ENCODE results near the gene SEPTIN3. TPM values are rescaled to one million over a fixed set of nuclear protein-coding genes. Genes with fewer than 3 reads are reported as not detected.

The SEPTIN3 gene
- total and polyA plus RNA-seq, 2 of the 8 experiments (the other 6 are each of a cell fraction or from before 2014, with no cell fraction given): 38.9 to 52.9 TPM

GRCh38 chr22:41949297-41949965 is 19.8 kb upstream of the SEPTIN3 start:
- no peak overlapping the region for H4K8ac ChIP-seq (ENCODE audit: extremely low read depth, insufficient read depth, low read length)
- FAIRE-seq (no peak), DNase-seq (ENCODE audit: low read depth in 1 of 2, low spot score in 2 of 2) (no peak)
- no peak overlapping the region for H2BK5ac ChIP-seq (ENCODE audit: low read depth, low read length)
- no peak overlapping the region for H3K23ac ChIP-seq (ENCODE audit: insufficient read length)
- peaks cover 7 to 20% (median 11%) of the 10 kb centered on the region in 4 experiments for H3K4me1 ChIP-seq (replicated peaks in 1 of 4; ENCODE audit: control insufficient read depth in 3 of 4, insufficient read depth in 4 of 4, low read length in 3 of 4)
- H4K5ac ChIP-seq (ENCODE audit: insufficient read length, low read depth, low read length): no peak overlapping the region
- H2BK12ac ChIP-seq (ENCODE audit: low read depth, low read length): no peak overlapping the region
- H3K4me3 ChIP-seq (ENCODE audit: extremely low read depth in 1 of 4, insufficient read depth in 2 of 4, low read depth in 3 of 4, low read length in 4 of 4): no peak overlapping the region
- H3K9me3 ChIP-seq (ENCODE audit: insufficient read depth in 2 of 2, low read depth in 1 of 2, low read length in 1 of 2): no peaks in the 10 kb centered on the region
- no peak overlapping the region for H2BK120ac ChIP-seq (replicated peaks; ENCODE audit: low read depth, low read length)
- no peak overlapping the region for H3K9ac ChIP-seq (replicated peaks in 1 of 4; ENCODE audit: extremely low read depth in 1 of 4, low read depth in 3 of 4, low read length in 3 of 4)
- peaks cover 8% of the 10 kb centered on the region for H3K23me2 ChIP-seq (ENCODE audit: low read depth, low read length)
- H3K14ac ChIP-seq (ENCODE audit: insufficient read length): no peak overlapping the region
- H3K27ac ChIP-seq (ENCODE audit: low read depth, low read length): no peak overlapping the region
- H2AFZ ChIP-seq (ENCODE audit: low read length): no peak overlapping the region
- peaks cover 0 to 9% of the 10 kb centered on the region in 2 experiments; a peak in 1 of 4 replicates for H3K79me2 ChIP-seq (ENCODE audit: control insufficient read depth in 1 of 2, insufficient read depth in 2 of 2, low read length in 2 of 2)
- no peak overlapping the region for H3K56ac ChIP-seq (replicated peaks; ENCODE audit: insufficient read length, low read depth, low read length)
- no peak overlapping the region for H4K91ac ChIP-seq (replicated peaks; ENCODE audit: insufficient read length, low read length)
- H3K18ac ChIP-seq (ENCODE audit: extremely low read depth, low read length): no peak overlapping the region
- no peak overlapping the region for H3K4ac ChIP-seq (replicated peaks; ENCODE audit: insufficient read length, low read depth, low read length)
- ChIA-PET CTCF (ENCODE audit: partially characterized antibody) (interaction anchor here (0.8 to 4.4 kb wide), 13 partner anchors 8 to 252 kb away, joined by 3 to 21 read pairs (median 5); partner anchors contain the start of genes NDUFA6, SEPTIN3 and TNFRSF13C), POLR2A (ENCODE audit: partially characterized antibody) (interaction anchor here (1.0 to 1.8 kb wide), 3 partner anchors 15 to 141 kb away, joined by 3 to 7 read pairs (median 4); partner anchors contain the start of gene NDUFA6)
- no peak overlapping the region for H3K4me2 ChIP-seq (ENCODE audit: insufficient read depth in 1 of 2, low read depth in 2 of 2, low read length in 2 of 2)
- no peak overlapping the region for H2AK5ac ChIP-seq (ENCODE audit: low read depth, low read length)
- peaks cover 7% of the 10 kb centered on the region; the same call in 1 of the 2 replicates for H3K79me1 ChIP-seq (ENCODE audit: low read depth, low read length)
- 89% methylated on average over 7 of the region's 7 CpGs; no CpG with 5 or more reads in 1 of the 2 experiments for WGBS, 2 experiments (ENCODE audit: extremely low coverage in 1 of 2, insufficient coverage in 1 of 2, insufficient read length in 1 of 2, insufficient replicate concordance in 2 of 2, low coverage in 1 of 2, low lambda C conversion rate in 2 of 2, missing lambda C conversion rate in 1 of 2)
- H4K20me1 ChIP-seq (replicated peaks in 1 of 2; ENCODE audit: control insufficient read depth in 1 of 2, insufficient read depth in 2 of 2, low read length in 2 of 2): peaks cover 0 to 1% of the 10 kb centered on the region in 2 experiments
- H2BK15ac ChIP-seq (ENCODE audit: low read length): no peak overlapping the region
- H3K36me3 ChIP-seq (ENCODE audit: control insufficient read depth in 2 of 4, insufficient read depth in 4 of 4, low read length in 3 of 4): peaks cover 3 to 8% (median 8%) of the 10 kb centered on the region in 4 experiments; a peak in 5 of 8 replicates
- no peaks in the 10 kb centered on the region for H3K27me3 ChIP-seq (replicated peaks in 1 of 4; ENCODE audit: control insufficient read depth in 3 of 4, extremely low read depth in 1 of 4, insufficient read depth in 3 of 4, low read length in 3 of 4)
- H2BK20ac ChIP-seq (ENCODE audit: low read length): no peak overlapping the region
- TF ChIP-seq RBBP5 (IDR thresholded peaks at IDR 0.05; ENCODE audit: borderline replicate concordance, low read depth, low read length) (no peak), CREB1 (IDR thresholded peaks at IDR 0.05) (no peak), SRF (IDR thresholded peaks at IDR 0.05; ENCODE audit: low read depth, low read length) (no peak), SIRT6 (IDR thresholded peaks at IDR 0.05; ENCODE audit: low read length) (no peak), JUN (IDR thresholded peaks at IDR 0.05; ENCODE audit: low read depth, low read length) (no peak)
